Measurements from ENCODE around the gene FES. TPM values are rescaled to one million over a fixed set of nuclear protein-coding genes. Genes with fewer than 3 reads are reported as not detected.

The FES gene
- total and polyA plus RNA-seq, 7 donors = 4.2 to 8.1 (median 7.1) TPM

DNA sequence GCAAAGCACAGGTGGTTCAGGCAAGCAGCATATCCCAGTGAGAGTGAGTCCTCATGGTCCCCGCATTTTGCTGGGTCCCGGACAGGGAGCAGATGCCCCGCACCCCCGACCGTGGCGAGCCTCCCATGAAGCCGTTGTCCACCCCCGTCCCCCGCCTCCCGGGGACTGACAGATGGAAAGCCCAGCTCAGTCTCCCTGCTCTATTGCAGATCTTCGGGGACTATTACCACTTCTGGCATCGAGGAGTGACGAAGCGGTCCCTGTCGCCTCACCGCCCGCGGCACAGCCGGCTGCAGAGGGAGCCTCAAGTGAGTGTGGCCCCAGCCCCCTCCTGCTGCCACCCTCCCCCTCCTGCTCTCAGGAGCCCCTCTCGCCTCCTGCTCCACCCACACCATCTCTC, 8.3 kb upstream of the FES start:
- Histone ChIP-seq H3K27me3 (ENCODE audit: insufficient read depth in 3 of 3, low read length in 2 of 3) (no peaks in the 10 kb centered on the region), H3K27ac (no peak overlapping the region), H3K4me1 (peaks cover 20% of the 10 kb centered on the region), H3K9me3 (no peaks in the 10 kb centered on the region), H3K36me3 (ENCODE audit: insufficient read depth in 1 of 2, low read depth in 1 of 2) (peaks cover 7 to 58% of the 10 kb centered on the region in 2 donors), H3K4me3 (no peak overlapping the region)
- 93 to 94% (median 93%) methylated on average over 10 to 20 of the region's 20 CpGs for WGBS, 3 donors
- TF ChIP-seq, protein P1, sequence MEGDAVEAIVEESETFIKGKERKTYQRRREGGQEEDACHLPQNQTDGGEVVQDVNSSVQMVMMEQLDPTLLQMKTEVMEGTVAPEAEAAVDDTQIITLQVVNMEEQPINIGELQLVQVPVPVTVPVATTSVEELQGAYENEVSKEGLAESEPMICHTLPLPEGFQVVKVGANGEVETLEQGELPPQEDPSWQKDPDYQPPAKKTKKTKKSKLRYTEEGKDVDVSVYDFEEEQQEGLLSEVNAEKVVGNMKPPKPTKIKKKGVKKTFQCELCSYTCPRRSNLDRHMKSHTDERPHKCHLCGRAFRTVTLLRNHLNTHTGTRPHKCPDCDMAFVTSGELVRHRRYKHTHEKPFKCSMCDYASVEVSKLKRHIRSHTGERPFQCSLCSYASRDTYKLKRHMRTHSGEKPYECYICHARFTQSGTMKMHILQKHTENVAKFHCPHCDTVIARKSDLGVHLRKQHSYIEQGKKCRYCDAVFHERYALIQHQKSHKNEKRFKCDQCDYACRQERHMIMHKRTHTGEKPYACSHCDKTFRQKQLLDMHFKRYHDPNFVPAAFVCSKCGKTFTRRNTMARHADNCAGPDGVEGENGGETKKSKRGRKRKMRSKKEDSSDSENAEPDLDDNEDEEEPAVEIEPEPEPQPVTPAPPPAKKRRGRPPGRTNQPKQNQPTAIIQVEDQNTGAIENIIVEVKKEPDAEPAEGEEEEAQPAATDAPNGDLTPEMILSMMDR (IDR thresholded peaks at IDR 0.05) = no peak
- no peak for ATAC-seq
- no peak for DNase-seq
- intact Hi-C loops (cut with DNase I) = no loop called here

DNA sequence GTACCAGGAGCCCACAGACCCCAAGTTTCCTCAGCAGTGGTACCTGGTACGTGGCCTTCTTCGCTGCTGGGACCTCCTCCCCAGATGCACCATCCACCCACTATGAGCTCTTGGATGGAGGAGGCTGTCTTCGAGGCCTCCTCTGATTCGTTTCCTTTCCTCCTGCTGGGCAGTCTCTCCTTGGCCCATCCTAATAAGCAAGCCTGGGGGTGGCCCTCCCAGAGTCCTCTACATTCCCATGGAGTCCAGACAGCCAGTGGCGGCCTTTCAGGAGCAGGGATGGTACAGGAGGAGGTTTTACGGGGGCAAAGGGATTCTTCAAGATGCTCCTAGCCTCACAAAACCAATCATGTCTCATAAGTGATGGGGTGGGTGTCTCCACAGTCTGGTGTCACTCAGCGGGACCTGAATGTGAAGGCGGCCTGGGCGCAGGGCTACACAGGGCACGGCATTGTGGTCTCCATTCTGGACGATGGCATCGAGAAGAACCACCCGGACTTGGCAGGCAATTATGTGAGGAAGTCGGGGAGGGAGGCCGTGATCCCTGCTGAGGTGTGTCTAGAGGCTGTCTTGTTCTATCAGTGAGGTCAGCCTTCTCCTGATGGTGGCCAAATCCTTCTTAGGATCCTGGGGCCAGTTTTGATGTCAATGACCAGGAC, 7.7 kb upstream of the FES start:
- H3K4me3 ChIP-seq = no peak overlapping the region
- TF ChIP-seq, protein P1 (IDR thresholded peaks at IDR 0.05) = no peak
- intact Hi-C loops (cut with DNase I) = no loop called here
- ATAC-seq (no peak), DNase-seq (no peak)
- H3K27ac ChIP-seq = no peak overlapping the region
- no peaks in the 10 kb centered on the region for H3K27me3 ChIP-seq (ENCODE audit: insufficient read depth in 3 of 3, low read length in 2 of 3)
- peaks cover 20% of the 10 kb centered on the region for H3K4me1 ChIP-seq
- 90 to 92% (median 91%) methylated on average over 15 of the region's 15 CpGs for WGBS, 3 donors
- H3K36me3 ChIP-seq (ENCODE audit: insufficient read depth in 1 of 2, low read depth in 1 of 2) = peaks cover 7 to 64% of the 10 kb centered on the region in 2 donors
- H3K9me3 ChIP-seq = no peaks in the 10 kb centered on the region

DNA sequence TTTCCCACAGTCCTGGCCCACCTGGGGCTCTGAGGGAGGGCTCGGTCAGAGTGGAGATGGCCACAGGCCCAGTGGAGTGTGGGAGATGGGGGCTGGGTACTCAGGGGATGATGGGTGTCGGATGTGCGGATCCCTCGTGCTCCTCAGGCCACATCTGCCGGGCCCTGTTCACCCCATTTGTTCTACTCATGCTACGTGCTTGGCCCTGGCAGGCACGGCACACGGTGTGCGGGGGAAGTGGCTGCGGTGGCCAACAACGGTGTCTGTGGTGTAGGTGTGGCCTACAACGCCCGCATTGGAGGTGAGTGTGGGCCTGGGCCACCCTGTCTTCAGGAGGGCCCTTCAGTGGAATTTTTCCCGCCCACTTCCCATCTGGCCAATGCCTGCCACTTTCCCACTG, 7.0 kb upstream of the FES start:
- DNase-seq = no peak
- TF ChIP-seq, protein P1 (IDR thresholded peaks at IDR 0.05) = no peak
- 88 to 90% (median 90%) methylated on average over 14 of the region's 14 CpGs for WGBS, 3 donors

DNA sequence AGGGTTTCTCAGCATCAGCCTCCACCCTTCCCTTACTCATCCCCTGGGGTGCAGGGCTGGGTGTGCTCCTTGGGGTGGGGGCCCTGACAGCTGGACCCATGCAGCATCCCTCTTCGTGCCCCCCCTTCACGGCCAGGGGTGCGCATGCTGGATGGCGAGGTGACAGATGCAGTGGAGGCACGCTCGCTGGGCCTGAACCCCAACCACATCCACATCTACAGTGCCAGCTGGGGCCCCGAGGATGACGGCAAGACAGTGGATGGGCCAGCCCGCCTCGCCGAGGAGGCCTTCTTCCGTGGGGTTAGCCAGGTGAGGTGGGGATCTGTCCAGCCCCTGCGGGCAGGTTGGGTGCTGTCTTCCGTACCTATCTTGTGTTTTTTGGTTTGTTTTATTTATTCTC, 6.3 kb upstream of the FES start:
- ATAC-seq = no peak
- no peak overlapping the region for H3K27ac ChIP-seq
- TF ChIP-seq, protein P1 (IDR thresholded peaks at IDR 0.05) = no peak
- 91 to 94% (median 92%) methylated on average over 14 of the region's 14 CpGs for WGBS, 3 donors
- H3K9me3 ChIP-seq = no peaks in the 10 kb centered on the region
- H3K27me3 ChIP-seq (ENCODE audit: insufficient read depth in 3 of 3, low read length in 2 of 3) = no peaks in the 10 kb centered on the region
- intact Hi-C loops (cut with DNase I) = no loop called here
- peaks cover 7 to 75% of the 10 kb centered on the region in 2 donors for H3K36me3 ChIP-seq (ENCODE audit: insufficient read depth in 1 of 2, low read depth in 1 of 2)
- no peak overlapping the region for H3K4me3 ChIP-seq
- H3K4me1 ChIP-seq = peaks cover 14% of the 10 kb centered on the region
- no peak for DNase-seq

More for the DNA sequence above, 7.0 kb upstream of the FES start:
- Histone ChIP-seq H3K27ac (no peak overlapping the region), H3K4me1 (peaks cover 20% of the 10 kb centered on the region), H3K4me3 (no peak overlapping the region), H3K36me3 (ENCODE audit: insufficient read depth in 1 of 2, low read depth in 1 of 2) (peaks cover 7 to 70% of the 10 kb centered on the region in 2 donors), H3K27me3 (ENCODE audit: insufficient read depth in 3 of 3, low read length in 2 of 3) (no peaks in the 10 kb centered on the region), H3K9me3 (no peaks in the 10 kb centered on the region)
- ATAC-seq = no peak
- intact Hi-C loops (cut with DNase I) = no loop called here

DNA sequence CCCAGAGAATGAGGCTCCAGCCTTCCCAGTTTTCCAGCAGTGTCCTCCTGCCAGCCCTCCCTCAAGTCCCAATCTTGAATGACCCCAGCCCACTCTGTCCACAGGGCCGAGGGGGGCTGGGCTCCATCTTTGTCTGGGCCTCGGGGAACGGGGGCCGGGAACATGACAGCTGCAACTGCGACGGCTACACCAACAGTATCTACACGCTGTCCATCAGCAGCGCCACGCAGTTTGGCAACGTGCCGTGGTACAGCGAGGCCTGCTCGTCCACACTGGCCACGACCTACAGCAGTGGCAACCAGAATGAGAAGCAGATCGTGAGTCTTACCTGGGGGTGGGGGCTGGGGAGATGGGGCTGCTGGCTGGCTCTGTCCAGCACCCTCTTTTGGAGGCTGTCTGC, 5.6 kb upstream of the FES start:
- DNase-seq (no peak), ATAC-seq (no peak)
- Histone ChIP-seq H3K4me3 (no peak overlapping the region), H3K27me3 (ENCODE audit: insufficient read depth in 3 of 3, low read length in 2 of 3) (no peaks in the 10 kb centered on the region), H3K4me1 (peaks cover 10% of the 10 kb centered on the region), H3K9me3 (no peaks in the 10 kb centered on the region), H3K27ac (no peak overlapping the region), H3K36me3 (ENCODE audit: insufficient read depth in 1 of 2, low read depth in 1 of 2) (peaks cover 7 to 73% of the 10 kb centered on the region in 2 donors)
- TF ChIP-seq, protein P1 (IDR thresholded peaks at IDR 0.05) = no peak
- intact Hi-C loops (cut with DNase I) = no loop called here
- 69 to 79% (median 73%) methylated on average over 15 of the region's 15 CpGs for WGBS, 3 donors
